Measurements from ENCODE around the gene URGCP. TPM values are rescaled to one million over a fixed set of nuclear protein-coding genes. Genes with fewer than 3 reads are reported as not detected.
A peak's percentile ranks its signal among the peaks of the same experiment; 100 is the strongest.

The URGCP gene
- total RNA-seq, 1 donor: 38.9 TPM

GRCh38 chr7:43921423-43921822, 15.0 kb upstream of the URGCP start:
- H3K4me3 ChIP-seq (ENCODE audit: low read depth, low read length): no peak overlapping the region
- TF ChIP-seq, protein P1, sequence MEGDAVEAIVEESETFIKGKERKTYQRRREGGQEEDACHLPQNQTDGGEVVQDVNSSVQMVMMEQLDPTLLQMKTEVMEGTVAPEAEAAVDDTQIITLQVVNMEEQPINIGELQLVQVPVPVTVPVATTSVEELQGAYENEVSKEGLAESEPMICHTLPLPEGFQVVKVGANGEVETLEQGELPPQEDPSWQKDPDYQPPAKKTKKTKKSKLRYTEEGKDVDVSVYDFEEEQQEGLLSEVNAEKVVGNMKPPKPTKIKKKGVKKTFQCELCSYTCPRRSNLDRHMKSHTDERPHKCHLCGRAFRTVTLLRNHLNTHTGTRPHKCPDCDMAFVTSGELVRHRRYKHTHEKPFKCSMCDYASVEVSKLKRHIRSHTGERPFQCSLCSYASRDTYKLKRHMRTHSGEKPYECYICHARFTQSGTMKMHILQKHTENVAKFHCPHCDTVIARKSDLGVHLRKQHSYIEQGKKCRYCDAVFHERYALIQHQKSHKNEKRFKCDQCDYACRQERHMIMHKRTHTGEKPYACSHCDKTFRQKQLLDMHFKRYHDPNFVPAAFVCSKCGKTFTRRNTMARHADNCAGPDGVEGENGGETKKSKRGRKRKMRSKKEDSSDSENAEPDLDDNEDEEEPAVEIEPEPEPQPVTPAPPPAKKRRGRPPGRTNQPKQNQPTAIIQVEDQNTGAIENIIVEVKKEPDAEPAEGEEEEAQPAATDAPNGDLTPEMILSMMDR (IDR thresholded peaks at IDR 0.05; ENCODE audit: insufficient read depth, low read depth, low read length): no peak

DNA sequence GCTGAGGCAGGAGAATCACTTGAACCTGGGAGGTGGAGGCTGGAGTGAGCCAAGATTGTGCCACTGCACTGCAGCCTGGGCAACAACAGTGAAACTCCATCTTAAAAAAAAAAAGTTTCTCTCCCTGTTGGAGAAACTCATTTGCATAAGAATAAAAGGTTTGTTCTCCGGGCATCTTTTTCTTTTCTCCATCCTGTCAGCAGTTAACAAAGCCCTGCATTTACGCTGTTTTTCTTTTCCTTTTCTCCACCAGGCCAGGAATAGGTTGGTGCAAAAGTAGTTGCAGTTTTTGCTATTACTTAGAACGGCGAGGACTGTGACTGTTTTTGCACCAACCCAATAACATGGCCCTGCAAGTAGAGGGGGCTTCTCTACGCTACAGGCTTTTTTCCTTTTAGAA, 9.5 kb upstream of the URGCP start:
- H3K4me3 ChIP-seq (ENCODE audit: low read depth, low read length): no peak overlapping the region
- no peak for DNase-seq (ENCODE audit: low read depth)
- TF ChIP-seq, protein P1 (IDR thresholded peaks at IDR 0.05; ENCODE audit: insufficient read depth, low read depth, low read length): no peak

More at GRCh38 chr7:43921423-43921822, 15.0 kb upstream of the URGCP start:
- DNase-seq (ENCODE audit: low read depth): no peak

- no peak overlapping the region for H3K4me3 ChIP-seq (ENCODE audit: low read depth, low read length)
- TF ChIP-seq, protein P1 (IDR thresholded peaks at IDR 0.05; ENCODE audit: insufficient read depth, low read depth, low read length): no peak
- no peak for DNase-seq (ENCODE audit: low read depth)
These were observed 8.4 kb upstream of the URGCP start for GRCh38 chr7:43914795-43915194.

DNA sequence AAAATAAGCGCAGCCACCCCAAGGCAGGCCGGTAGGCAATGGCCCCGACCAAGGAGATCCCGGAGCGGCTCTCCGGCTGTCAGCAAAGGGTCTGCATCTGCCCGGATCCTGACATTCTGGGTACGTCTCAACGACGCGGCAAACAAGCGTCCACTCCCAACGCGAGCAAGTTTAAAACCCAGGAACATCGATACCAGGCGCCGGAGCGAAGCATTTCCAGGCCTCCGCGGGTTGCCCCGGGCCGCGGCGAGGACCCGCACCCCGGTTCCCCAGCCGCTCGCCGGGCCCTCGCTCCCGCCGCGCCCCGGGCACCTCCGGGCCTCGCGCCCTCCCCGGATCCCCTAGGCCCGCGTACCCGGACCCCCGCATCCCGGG, 453 bp downstream of the URGCP start:
- peak; percentile 52 for DNase-seq (ENCODE audit: low read depth)
- H3K4me3 ChIP-seq (ENCODE audit: low read depth, low read length): peak overlapping the region; percentile 71
- TF ChIP-seq, protein P1 (IDR thresholded peaks at IDR 0.05; ENCODE audit: insufficient read depth, low read depth, low read length): no peak

GRCh38 chr7:43905209-43905946, 1.0 kb downstream of the URGCP start:
- peak overlapping the region; percentile 71 for H3K4me3 ChIP-seq (ENCODE audit: low read depth, low read length)
- TF ChIP-seq, protein P1 (IDR thresholded peaks at IDR 0.05; ENCODE audit: insufficient read depth, low read depth, low read length): no peak
- peak; percentile 30 for DNase-seq (ENCODE audit: low read depth)

DNA sequence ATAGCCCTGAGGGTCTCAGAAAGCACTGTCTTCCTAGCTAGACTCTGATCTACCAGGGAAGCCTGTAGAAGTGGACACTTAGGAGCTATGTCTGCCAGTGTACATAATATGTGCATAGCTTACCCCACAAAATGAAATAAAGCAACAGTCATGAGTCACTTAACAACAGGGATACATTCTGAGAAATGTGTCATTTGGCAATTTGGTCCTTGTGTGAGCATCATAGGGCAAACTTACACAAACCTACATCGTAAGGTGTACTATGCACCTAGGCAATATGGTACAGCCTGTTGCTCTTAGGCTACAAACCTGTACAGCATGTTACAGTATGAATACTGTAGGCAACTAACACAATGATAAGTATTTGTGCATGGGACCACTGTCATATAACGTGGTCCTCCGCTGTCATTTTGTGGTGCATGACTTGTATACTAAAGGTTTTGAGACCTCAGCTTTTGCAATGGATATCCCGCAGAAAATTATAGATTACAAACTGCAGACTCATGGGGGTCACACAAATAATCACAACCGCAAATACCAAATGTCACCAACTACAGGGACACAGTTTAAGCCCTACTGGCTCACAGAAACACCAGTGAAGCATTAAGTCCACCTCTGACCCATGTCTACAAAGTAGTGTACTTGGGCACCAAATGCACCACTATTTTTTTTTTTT, 1.7 kb downstream of the URGCP start:
- TF ChIP-seq, protein P1 (IDR thresholded peaks at IDR 0.05; ENCODE audit: insufficient read depth, low read depth, low read length): no peak
- DNase-seq (ENCODE audit: low read depth): no peak
- peak overlapping the region; percentile 71 for H3K4me3 ChIP-seq (ENCODE audit: low read depth, low read length)
